GM21526 (cell line): Measurements from ENCODE around the gene DDIT4.
"Not testable (repeated sequence)": the region's sequence is repeated elsewhere in the genome, so short reads cannot be mapped to it uniquely, and the experiment has no call there.

Source experiments
- ATAC-seq: cut with Tn5 transposase; IDR thresholded peaks from one replicate; pipeline ENCODE4 v1.9.1; 2021; ENCODE audit warnings: moderate library complexity; ENCODE audit not compliant: unreplicated experiment, low FRiP score

DDIT4 gene

GRCh38 chr10:72265990-72266865 lies 7.5 kb upstream of the DDIT4 start:
- no peak for ATAC-seq

GRCh38 chr10:72267381-72267780 lies 6.3 kb upstream of the DDIT4 start:
- no peak for ATAC-seq

- no peak for ATAC-seq
These were observed 5.8 kb upstream of the DDIT4 start for GRCh38 chr10:72267819-72268399.

GRCh38 chr10:72268475-72269200 lies 5.1 kb upstream of the DDIT4 start:
- ATAC-seq: not testable (repeated sequence)

GRCh38 chr10:72270607-72271281 lies 3.0 kb upstream of the DDIT4 start:
- no peak for ATAC-seq

GRCh38 chr10:72272689-72273409 lies 875 bp upstream of the DDIT4 start:
- no peak for ATAC-seq

- no peak for ATAC-seq
These were observed 547 bp downstream of the DDIT4 start for GRCh38 chr10:72274213-72274729.

GRCh38 chr10:72274730-72275350 lies 1.1 kb downstream of the DDIT4 start:
- ATAC-seq: no peak

- no peak for ATAC-seq
These were observed 1.8 kb downstream of the DDIT4 start for GRCh38 chr10:72275351-72276012.

- ATAC-seq: no peak
These were observed 2.3 kb downstream of the DDIT4 start for GRCh38 chr10:72276013-72276387.

GRCh38 chr10:72276421-72277339 lies 3.0 kb downstream of the DDIT4 start:
- ATAC-seq: no peak

- ATAC-seq: no peak
These were observed 3.7 kb downstream of the DDIT4 start for GRCh38 chr10:72277340-72277995.

GRCh38 chr10:72277996-72278667 lies 4.4 kb downstream of the DDIT4 start:
- no peak for ATAC-seq

- ATAC-seq: no peak
These were observed 5.1 kb downstream of the DDIT4 start for GRCh38 chr10:72278668-72279393.

- not testable (repeated sequence) for ATAC-seq
These were observed 5.9 kb downstream of the DDIT4 start for GRCh38 chr10:72279587-72279986.

GRCh38 chr10:72283131-72283530 lies 9.4 kb downstream of the DDIT4 start:
- ATAC-seq: no peak
